ENCODE results near the gene DNAJC6.

DNAJC6 gene

DNA sequence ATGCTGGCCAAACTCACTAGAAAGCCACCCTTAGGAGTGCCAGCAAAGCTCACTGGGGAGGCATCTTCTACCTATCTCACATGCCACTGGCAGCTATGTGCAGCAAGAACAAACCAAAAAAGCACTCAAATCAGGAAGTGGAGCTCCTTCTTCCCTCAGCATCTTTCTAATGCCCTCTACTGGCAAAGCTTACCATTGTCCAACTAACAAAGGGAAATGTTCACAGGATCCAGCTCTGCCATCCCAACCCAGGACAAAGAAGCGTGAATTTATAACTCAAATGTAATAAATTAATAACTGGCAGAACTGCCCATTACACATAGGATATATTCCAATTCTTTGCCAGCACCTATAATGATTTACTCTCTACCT lies 150.0 kb downstream of the DNAJC6 start:
- DNase-seq (ENCODE audit: low read depth in 3 of 3, low spot score in 1 of 3) = no peak

All from stimulated activated CD4-positive, alpha-beta T cell treated with anti-CD3 and anti-CD28 coated beads, TNF-alpha, amount 100 ng/mL, for 1 hour (primary cell).